Measurements from ENCODE around the gene IL10RB. TPM values are rescaled to one million over a fixed set of nuclear protein-coding genes. Genes with fewer than 3 reads are reported as not detected.
A peak's percentile ranks its signal among the peaks of the same experiment; 100 is the strongest.

Gene IL10RB
- total and polyA plus RNA-seq, 10 of the 15 experiments (the other 5 are each of a cell fraction or from before 2014, with no cell fraction given): 15.0 to 55.1 (median 34.9) TPM

- no peak for TF ChIP-seq USF1 (IDR thresholded peaks at IDR 0.05; ENCODE audit: borderline replicate concordance, extremely low read length, insufficient read depth, low read depth, low read length)
- no peak for TF ChIP-seq TCF12 (IDR thresholded peaks at IDR 0.05; ENCODE audit: low read depth, low read length)
- peak; percentile 26 for TF ChIP-seq SP1 (IDR thresholded peaks at IDR 0.05; ENCODE audit: low read depth, low read length)
- TF ChIP-seq SRF (IDR thresholded peaks at IDR 0.05; ENCODE audit: low read depth in 2 of 2, low read length in 2 of 2): no peak
- no peak for TF ChIP-seq MYB (IDR thresholded peaks at IDR 0.05; ENCODE audit: borderline replicate concordance, low read depth, low read length)
- TF ChIP-seq POLR2A (IDR thresholded peaks at IDR 0.05; ENCODE audit: low read depth, low read length): peak; percentile 84
- no peak for TF ChIP-seq USF2 (IDR thresholded peaks at IDR 0.05; ENCODE audit: borderline replicate concordance, low read depth, low read length)
- no peak for TF ChIP-seq STAT1 (conservative IDR thresholded peaks at IDR 0.05)
- TF ChIP-seq NKRF (conservative IDR thresholded peaks at IDR 0.05): no peak
- TF ChIP-seq RELA (IDR thresholded peaks at IDR 0.05; ENCODE audit: borderline replicate concordance, partially characterized antibody): peak; percentile 29
- TF ChIP-seq YBX1 (IDR thresholded peaks at IDR 0.05): no peak
- TF ChIP-seq E2F4 (IDR thresholded peaks at IDR 0.05; ENCODE audit: low read depth, low read length): no peak
- TF ChIP-seq RAD51 (IDR thresholded peaks at IDR 0.05): no peak
- TF ChIP-seq SMAD1 (IDR thresholded peaks at IDR 0.05; ENCODE audit: low read depth, partially characterized antibody): peak; percentile 44
- TF ChIP-seq ZBTB4 (CRISPR knock-in tag; IDR thresholded peaks at IDR 0.05): no peak
- TF ChIP-seq SPI1 (IDR thresholded peaks at IDR 0.05; ENCODE audit: borderline replicate concordance, insufficient read depth, low read depth, low read length): no peak
- no peak for TF ChIP-seq NR2C2 (IDR thresholded peaks at IDR 0.05; ENCODE audit: borderline replicate concordance, control insufficient read depth, insufficient read length, low read depth)
- TF ChIP-seq RFX5 (IDR thresholded peaks at IDR 0.05; ENCODE audit: low read depth, low read length): no peak
- TF ChIP-seq ZNF217 (IDR thresholded peaks at IDR 0.05): no peak
- TF ChIP-seq PML (IDR thresholded peaks at IDR 0.05; ENCODE audit: low read length): no peak
- no peak for TF ChIP-seq BMI1 (IDR thresholded peaks at IDR 0.05; ENCODE audit: borderline replicate concordance)
- TF ChIP-seq CBFB (IDR thresholded peaks at IDR 0.05; ENCODE audit: low read depth): no peak
- no peak for TF ChIP-seq RCOR1 (conservative IDR thresholded peaks at IDR 0.05; ENCODE audit: low read depth, low read length)
Measured at GRCh38 chr21:33230545-33231324, 35.4 kb upstream of the IL10RB start (continued).
